Measurements from ENCODE around the gene STK32B. TPM values are rescaled to one million over a fixed set of nuclear protein-coding genes. Genes with fewer than 3 reads are reported as not detected.

Gene STK32B
- total and polyA plus RNA-seq, 9 of the 15 experiments (the other 6 are each of a cell fraction or from before 2014, with no cell fraction given): 0.03 to 0.20 (median 0.07) TPM; not detected in 2

- TF ChIP-seq REST (IDR thresholded peaks at IDR 0.05; ENCODE audit: borderline replicate concordance) (peak; percentile 67; the same call in 1 of the 2 replicates), REST (CRISPR knock-in tag; IDR thresholded peaks at IDR 0.05; ENCODE audit: low read depth) (no peak), NR2C1 (IDR thresholded peaks at IDR 0.05) (no peak), NR2C1 (tag; IDR thresholded peaks at IDR 0.05) (no peak), SMC3 (conservative IDR thresholded peaks at IDR 0.05; ENCODE audit: insufficient read depth, low read depth, low read length) (peak; percentile 76), ID3 (CRISPR knock-in tag; IDR thresholded peaks at IDR 0.05) (no peak), ID3 (tag; IDR thresholded peaks at IDR 0.05) (no peak), TAL1 (IDR thresholded peaks at IDR 0.05) (no peak), RAD21 (CRISPR knock-in tag; conservative IDR thresholded peaks at IDR 0.05 in 1 of 2, IDR thresholded peaks at IDR 0.05 in 1 of 2) (peak; percentile 41 to 74), FOXA1 (IDR thresholded peaks at IDR 0.05; ENCODE audit: borderline replicate concordance) (no peak), RFX7 (CRISPR knock-in tag; IDR thresholded peaks at IDR 0.05) (no peak), PHF8 (IDR thresholded peaks at IDR 0.05; ENCODE audit: borderline replicate concordance, low read length) (no peak), MAZ (CRISPR knock-in tag; conservative IDR thresholded peaks at IDR 0.05 in 1 of 2, IDR thresholded peaks at IDR 0.05 in 1 of 2) (no peak), CCNT2 (IDR thresholded peaks at IDR 0.05; ENCODE audit: borderline replicate concordance, extremely low read depth, insufficient read length, low read depth, low read length) (no peak), SMAD3 (CRISPR knock-in tag; conservative IDR thresholded peaks at IDR 0.05) (no peak), NCOA1 (IDR thresholded peaks at IDR 0.05; ENCODE audit: low read depth) (no peak), BCOR (IDR thresholded peaks at IDR 0.05) (no peak), ARHGAP35 (IDR thresholded peaks at IDR 0.05; ENCODE audit: partially characterized antibody) (no peak), UBTF (IDR thresholded peaks at IDR 0.05; ENCODE audit: borderline replicate concordance in 1 of 2, low read depth in 2 of 2, low read length in 2 of 2) (no peak), DACH1 (IDR thresholded peaks at IDR 0.05; ENCODE audit: partially characterized antibody) (no peak)
Measured at GRCh38 chr4:5142726-5143125, 91.4 kb downstream of the STK32B start (continued).
